ENCODE measurements around the gene CATSPERB.
"Not testable (repeated sequence)": the region's sequence is repeated elsewhere in the genome, so short reads cannot be mapped to it uniquely, and the experiment has no call there.

CATSPERB gene

DNA sequence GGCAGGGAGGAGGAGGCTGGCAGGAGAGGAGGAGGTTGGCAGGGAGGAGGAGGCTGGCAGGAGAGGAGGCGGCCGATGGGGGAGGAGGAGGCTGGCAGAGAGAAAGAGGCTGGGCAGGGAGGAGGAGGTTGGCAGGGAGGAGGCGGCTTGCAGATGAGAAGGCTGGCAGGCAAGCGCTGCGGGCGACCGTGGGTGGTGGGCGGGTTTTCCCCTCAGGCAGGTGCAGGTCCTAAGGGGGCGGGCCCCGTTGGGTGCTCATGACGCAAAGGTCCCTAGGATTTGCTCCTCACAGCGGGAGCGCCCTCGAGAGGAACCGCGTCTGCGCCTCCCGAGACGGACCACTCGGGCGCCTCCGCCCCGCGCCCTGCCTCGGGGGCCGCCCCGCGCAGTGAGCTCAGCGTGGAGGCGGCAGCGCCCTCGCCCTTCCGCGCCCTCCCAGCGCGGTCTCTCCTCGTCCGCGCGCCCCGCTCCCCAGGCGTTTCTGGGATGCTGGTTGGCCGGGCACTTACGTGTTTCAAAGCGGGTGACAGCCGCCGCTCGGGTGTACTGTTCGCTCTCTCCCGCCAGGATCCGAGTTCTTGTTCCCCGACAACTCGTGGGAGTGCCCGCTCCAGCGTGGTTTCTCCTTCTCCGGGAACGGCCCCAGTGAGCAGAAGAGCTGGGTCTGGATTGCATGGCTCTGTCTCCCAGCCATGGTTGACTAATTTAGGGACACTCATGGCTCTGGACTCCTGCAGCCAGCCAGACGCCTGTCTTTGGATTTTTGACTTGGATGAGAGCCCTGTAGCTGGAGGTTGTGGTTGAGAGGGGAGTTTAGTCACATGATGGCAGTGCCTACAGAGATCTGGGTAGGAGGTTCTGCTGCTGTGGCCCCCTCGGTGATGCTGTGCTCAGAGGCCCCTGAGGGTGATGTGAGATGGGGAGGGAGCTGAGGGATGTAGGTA, 157.7 kb downstream of the CATSPERB start:
- peak; percentile 69 for DNase-seq

DNA sequence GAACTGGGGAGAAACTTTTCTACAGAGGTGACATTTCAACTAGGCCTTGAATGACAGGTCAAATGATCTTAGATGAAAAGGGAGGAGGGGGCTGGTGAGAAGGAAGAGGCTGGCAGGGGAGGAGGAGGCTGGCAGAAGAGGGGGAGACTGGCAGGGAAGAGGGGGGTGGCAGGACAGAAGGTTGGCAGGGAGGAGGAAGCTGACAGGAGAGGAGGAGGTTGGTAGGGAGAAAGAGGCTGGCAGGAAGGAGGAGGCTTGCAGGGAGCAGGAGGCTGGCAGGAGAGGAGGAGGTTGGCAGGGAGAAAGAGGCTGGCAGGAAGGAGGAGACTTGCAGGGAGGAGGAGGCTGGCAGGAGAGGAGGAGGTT, 158.4 kb downstream of the CATSPERB start:
- DNase-seq: no peak

DNA sequence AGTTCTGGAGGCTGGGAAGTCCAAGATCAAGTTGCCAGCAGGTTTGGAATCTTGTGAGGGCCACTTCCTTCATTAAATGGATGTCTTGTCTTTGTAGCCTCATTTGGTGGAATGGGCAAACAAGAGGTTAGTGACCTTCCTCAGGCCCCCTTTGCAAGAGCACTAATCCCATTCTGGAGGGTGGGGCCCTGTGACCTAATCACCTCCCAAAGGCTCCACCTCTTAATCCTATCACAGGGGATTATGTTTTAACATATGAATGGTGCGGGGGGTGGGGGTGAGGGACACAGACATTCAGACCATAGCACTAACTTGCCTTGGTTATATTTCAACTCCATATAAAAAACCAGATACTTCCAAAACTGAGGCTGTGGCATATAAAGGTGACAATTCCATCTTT, 161.9 kb downstream of the CATSPERB start:
- DNase-seq: no peak

DNA sequence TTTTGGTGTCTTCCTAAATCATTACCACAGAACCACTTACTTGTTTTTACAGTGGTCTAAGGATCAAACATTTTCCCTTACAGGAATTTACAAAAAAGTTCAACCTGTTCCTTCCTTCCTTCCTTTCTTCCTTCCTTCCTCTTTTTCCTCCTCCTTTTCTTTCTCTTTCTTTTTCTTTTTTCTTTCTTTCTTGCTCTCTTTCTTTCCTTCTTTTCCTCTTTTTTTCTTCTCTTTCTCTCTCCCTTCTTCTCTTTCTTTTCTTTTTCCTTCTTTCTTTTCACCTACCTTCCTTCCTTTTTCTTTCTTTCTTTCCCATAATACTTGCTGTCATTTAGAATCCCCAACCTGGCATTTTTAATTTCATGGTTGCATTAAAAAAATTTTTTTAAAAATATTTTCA, 162.6 kb downstream of the CATSPERB start:
- no peak for DNase-seq

DNA sequence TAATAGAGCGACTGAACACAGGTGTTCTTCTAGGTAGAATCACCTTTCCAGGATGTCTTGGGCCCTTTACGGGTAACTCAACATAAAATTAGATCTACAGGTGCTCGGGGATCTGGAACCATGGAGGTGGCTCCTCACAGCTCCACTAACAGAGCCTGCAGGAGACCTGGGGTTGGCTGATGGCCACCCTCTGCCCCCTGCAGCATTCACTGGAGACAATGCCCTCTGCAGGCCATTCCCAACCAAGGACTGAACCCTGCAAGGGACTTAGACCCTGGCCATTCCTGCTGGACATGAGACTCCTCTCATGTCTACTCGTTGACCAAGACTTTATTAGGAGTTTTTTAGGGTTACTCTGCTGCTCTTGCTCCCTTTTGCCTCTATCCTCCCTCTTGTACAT, 163.3 kb downstream of the CATSPERB start:
- no peak for DNase-seq

DNA sequence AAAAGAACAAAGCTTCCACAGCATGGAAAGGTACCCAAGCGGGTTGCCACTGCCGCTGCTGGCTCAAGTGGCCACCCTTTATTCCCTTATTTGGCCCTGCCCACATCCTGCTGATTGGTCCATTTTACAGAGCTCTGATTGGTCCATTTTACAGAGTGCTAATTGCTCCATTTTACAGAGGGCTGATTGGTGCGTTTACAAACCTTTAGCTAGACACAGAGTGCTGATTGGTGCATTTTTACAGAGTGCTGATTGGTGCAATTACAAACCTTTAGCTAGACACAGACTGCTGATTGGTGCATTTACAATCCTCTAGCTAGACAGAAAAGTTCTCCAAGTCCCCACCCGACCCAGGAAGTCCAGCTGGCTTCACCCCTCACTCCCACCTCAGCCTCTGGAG, 164.1 kb downstream of the CATSPERB start:
- DNase-seq: not testable (repeated sequence)

DNA sequence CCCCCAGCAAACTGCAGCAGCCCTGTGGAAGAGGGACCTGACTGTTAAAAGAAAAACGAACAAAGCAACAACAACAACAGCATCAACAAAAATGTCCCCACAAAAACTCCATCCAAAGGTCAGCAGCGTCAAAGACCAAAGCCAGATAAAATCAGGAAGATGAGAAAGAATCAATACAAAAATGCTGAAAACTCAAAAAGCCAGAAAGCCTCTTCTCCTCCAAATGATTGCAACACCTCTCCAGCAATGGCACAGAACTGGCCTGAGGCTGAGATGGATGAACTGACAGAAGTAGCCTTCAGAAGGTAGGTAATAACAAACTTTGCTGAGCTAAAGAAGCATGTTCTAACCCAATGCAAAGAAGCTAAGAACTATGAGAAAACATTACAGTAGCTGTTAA, 176.4 kb downstream of the CATSPERB start:
- DNase-seq: no peak

DNA sequence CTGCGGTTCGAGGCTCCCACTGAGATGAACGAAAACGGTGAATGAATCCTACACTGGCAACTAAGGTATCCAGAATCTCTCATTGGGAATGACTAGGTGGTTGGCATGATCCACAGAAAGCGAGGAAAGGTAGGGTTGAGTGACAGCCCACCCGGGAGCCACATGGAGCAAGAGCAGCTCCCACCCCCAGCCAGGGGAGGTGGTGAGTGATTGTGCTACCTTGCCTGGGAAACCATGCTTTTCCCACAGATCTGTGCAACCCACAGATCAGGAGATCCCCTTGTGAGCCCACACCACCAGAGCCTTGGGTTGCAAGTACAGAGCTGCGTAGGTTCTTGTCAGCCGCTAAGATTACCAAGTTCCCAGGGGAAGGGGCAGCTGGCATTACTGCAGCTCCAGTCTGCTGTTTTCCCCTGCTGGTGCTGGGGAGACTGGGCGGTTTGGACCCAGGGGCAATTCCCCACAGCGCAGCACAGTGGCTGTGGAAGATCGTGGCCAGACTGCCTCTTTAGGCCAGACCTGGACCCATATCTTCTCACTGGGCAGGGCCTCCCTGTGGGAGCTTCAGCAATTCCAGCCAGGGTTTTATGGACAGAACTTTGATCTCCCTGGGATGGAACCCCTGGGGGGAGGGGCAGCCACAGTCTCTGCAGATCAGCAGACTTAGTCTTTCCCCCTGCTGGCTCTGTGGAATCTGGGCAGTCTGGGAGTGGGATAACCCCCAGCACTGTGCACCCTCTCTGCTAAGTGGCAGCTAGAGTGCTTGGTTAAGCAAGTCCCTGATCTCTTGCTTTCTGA, 177.2 kb downstream of the CATSPERB start:
- DNase-seq: no peak

DNA sequence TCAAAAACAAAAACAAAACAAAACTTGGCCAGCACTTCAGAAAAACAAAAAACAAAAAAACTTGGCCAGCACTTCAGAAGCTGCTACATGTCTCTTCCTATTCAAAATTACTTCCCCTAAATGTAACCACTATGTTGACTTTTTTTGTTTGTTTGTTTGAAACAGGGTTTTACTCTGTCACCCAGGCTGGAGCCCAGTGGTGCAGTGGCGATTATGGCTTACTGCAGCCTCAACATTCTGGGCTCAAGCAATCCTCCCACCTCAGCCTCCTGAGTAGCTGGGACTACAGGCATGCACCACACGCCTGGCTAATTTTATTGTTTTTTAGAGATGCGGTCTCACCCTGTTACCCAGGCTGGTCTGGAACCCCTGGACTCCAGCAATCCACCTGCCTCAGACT, 183.8 kb downstream of the CATSPERB start:
- DNase-seq: no peak

DNA sequence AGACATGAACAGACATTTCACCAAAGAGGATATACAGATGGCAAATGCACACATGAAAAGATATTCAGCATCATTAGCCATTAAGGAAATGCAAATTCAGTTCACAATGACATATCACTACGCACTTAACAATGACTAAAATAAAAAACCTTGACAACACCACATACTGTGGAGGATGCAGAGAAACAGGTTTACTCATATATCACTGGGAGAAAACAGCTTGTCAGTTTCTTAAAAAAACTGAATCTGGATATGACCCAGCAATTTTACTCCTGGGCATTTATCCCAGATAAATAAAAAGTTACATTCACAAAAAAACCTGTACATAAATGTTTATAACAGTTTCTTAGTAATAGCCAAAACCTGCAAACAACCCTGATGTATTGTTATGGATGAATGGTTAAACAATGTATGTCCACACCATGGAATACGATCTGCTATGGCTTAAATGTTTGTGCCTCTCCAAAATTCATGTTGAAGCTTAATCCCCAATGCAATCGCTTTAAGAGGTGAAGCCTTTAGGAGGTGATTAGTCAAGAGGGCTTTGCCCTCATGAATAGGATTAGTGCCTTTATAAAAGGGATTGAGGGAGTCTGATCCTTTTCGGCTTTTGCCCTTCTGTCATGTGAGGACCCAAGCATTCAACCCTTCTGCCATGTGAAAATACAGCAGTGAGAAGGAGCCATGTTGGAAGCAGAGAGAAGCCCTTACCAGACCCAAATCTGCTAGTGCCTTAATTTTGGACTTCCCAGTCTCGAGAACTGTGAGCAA, 185.8 kb downstream of the CATSPERB start:
- no peak for DNase-seq

DNA sequence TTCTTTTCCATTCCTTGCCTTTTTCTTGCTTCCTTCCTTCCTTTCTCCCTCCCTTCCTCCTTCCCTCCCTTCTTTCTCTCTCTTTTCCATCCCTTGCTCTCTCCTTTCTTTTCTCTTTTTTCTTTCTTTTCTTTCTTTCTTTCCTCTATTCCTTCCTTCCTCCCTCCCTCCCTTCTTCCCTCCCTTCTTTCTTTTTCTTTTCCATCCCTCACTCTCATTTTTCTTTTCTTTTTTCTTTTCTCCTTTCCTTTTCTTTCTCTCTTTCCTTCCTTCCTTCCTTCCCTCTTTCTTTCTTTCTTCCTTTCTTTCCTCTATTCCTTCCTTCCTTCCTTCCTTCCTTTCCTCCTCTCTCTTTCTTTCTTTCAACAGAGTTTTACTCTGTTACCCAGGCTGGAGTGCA, 186.7 kb downstream of the CATSPERB start:
- no peak for DNase-seq

DNA sequence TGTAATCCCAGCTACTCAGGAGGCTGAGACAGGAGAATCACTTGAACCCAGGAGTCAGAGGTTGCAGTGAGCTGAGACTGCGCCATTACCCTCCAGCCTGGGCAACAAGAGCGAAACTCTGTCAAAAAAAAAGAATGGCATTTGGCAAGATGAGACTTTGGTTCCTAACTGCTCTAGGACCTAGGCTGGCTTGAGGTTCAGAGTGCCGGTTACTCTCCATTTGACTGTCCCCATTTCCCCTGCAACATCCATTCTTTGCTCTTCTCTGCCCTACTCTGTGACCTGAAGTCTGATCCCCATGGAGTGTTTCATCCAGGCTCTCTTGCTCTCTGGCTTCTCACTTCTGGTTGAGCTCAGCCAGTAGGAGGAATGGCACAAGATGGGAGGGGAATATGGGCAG, 195.6 kb downstream of the CATSPERB start:
- DNase-seq: no peak

DNA sequence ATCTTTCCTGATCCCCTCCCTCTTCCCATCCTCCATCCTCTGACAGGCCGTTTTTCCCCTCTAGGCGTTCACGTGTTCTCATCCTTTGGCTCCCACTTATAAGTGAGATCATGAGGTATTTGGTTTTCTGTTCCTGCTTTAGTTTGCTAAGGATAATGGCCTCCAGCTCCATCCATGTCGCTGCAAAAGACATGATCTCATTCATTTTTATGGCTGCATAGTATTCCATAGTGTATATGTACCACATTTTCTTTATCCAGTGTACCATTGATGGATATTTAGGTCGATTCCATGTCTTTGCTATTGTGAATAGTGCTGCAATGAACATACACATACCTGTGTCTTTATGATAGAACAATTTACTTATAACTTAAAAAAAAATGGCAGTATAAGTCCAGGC, 197.8 kb downstream of the CATSPERB start:
- not testable (repeated sequence) for DNase-seq

DNA sequence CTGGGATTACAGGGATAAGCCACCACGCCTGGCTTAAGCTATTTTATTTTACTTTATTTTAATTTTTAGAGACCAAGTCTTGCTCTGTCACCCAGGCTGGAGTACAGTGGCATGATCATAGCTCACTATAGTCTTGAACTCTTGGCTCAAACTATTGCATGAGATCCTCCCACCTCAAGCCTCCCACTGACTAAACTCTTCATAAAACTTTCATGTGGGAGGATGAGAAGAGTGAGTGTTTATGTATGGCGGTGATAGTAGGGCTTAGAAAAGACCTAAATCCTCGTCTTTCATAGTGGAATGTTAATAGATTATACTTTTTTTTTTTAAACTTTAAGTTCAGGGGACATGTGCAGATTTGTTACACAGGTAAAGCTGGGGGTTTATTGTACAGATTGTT, 198.3 kb downstream of the CATSPERB start:
- no peak for DNase-seq
